HEK293 (cell line): Measurements from ENCODE around the gene CBLL1.

Experiments used
- BCL11A ChIP-seq: fragments of 450-650 bp; formaldehyde crosslinking; IDR thresholded peaks from 2 replicates; pipeline ENCODE4 v1.5.1; 2016; ENCODE audit warnings: low read depth, missing biosample characterization, missing genetic modification characterization
- SP7 ChIP-seq: fragments of 450-650 bp; formaldehyde crosslinking; IDR thresholded peaks from 2 replicates; pipeline ENCODE4 v1.5.1; 2016; ENCODE audit warnings: missing biosample characterization, missing genetic modification characterization
- TF ChIP-seq, protein P1 (sequence below): fragments of 450-650 bp; formaldehyde crosslinking; IDR thresholded peaks from 2 replicates; pipeline ENCODE4 v1.5.1; 2016; ENCODE audit warnings: missing biosample characterization, missing genetic modification characterization

DNA sequence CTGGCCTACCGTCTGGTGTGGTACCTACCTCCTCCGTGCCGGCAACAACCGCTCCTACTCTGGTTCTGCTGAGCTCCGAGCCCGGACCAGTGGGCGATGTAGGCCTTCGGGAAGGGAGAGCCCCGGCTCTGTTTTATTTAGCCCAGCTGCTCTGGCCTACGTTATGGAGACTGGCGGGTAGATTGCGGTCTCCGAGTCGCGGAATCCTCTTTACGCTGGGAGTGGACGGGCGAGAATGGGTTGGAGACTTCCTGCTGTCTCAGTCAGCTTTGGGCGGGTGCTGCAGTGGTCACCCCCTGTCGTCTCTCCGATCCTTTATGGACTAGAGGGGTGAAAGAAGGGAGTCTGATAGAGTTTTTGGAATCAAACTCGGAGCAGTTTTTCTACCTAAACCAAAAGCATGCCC lies 406 bp downstream of the CBLL1 start:
- TF ChIP-seq, protein P1, sequence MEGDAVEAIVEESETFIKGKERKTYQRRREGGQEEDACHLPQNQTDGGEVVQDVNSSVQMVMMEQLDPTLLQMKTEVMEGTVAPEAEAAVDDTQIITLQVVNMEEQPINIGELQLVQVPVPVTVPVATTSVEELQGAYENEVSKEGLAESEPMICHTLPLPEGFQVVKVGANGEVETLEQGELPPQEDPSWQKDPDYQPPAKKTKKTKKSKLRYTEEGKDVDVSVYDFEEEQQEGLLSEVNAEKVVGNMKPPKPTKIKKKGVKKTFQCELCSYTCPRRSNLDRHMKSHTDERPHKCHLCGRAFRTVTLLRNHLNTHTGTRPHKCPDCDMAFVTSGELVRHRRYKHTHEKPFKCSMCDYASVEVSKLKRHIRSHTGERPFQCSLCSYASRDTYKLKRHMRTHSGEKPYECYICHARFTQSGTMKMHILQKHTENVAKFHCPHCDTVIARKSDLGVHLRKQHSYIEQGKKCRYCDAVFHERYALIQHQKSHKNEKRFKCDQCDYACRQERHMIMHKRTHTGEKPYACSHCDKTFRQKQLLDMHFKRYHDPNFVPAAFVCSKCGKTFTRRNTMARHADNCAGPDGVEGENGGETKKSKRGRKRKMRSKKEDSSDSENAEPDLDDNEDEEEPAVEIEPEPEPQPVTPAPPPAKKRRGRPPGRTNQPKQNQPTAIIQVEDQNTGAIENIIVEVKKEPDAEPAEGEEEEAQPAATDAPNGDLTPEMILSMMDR: no peak; the same call in none of the 2 replicates
- TF ChIP-seq SP7 (tag by site-specific recombination) (no peak), BCL11A (tag by site-specific recombination) (no peak)
